H9 (cell line): ENCODE results near the gene SETD6. TPM values are rescaled to one million over a fixed set of nuclear protein-coding genes. Genes with fewer than 3 reads are reported as not detected.

Experiments used
- DNase-seq: peaks from one replicate; pipeline ENCODE4 v3.0.0-alpha.2; 2017
- H2AFZ ChIP-seq: one replicate; pipeline ENCODE4 v1.6.1; 2013; ENCODE audit warnings: mild to moderate bottlenecking, low read length, control low read depth, moderate library complexity
- H2AK5ac ChIP-seq: 2 replicates; pipeline ENCODE4 v1.6.1; 2013; ENCODE audit warnings: low read length, control low read depth, mixed read lengths; ENCODE audit not compliant: insufficient read length
- H2BK120ac ChIP-seq: one replicate; pipeline ENCODE4 v1.6.1; 2013; ENCODE audit warnings: low read depth, mild to moderate bottlenecking, low read length, control low read depth, inconsistent platforms; ENCODE audit not compliant: poor library complexity, severe bottlenecking
- H2BK12ac ChIP-seq: 2 replicates; pipeline ENCODE4 v1.6.1; 2013; ENCODE audit warnings: low read length, control low read depth, mixed read lengths, low read depth; ENCODE audit not compliant: insufficient read length
- H2BK15ac ChIP-seq: 2 replicates; pipeline ENCODE4 v1.6.1; 2013; ENCODE audit warnings: low read depth, low read length, control low read depth
- H2BK20ac ChIP-seq: one replicate; pipeline ENCODE4 v1.6.1; 2013; ENCODE audit warnings: low read depth, mild to moderate bottlenecking, low read length, control low read depth, inconsistent platforms; ENCODE audit not compliant: poor library complexity, severe bottlenecking
- H2BK5ac ChIP-seq: 2 replicates; pipeline ENCODE4 v1.6.1; 2013; ENCODE audit warnings: low read length, control low read depth, mixed read lengths; ENCODE audit not compliant: insufficient read length
- H3K14ac ChIP-seq: 2 replicates; pipeline ENCODE4 v1.6.1; 2013; ENCODE audit warnings: low read length, control low read depth; ENCODE audit not compliant: insufficient read depth
- H3K18ac ChIP-seq: 2 replicates; pipeline ENCODE4 v1.6.1; 2013; ENCODE audit warnings: low read depth, mild to moderate bottlenecking, mixed read lengths, low read length, control low read depth; ENCODE audit not compliant: insufficient read length
- H3K23ac ChIP-seq: 2 replicates; pipeline ENCODE4 v1.6.1; 2013; ENCODE audit warnings: low read length, control low read depth, mixed read lengths, low read depth; ENCODE audit not compliant: insufficient read length
- H3K23me2 ChIP-seq: 2 replicates; pipeline ENCODE4 v1.6.1; 2013; ENCODE audit warnings: low read depth, mild to moderate bottlenecking, mixed read lengths, low read length, control low read depth; ENCODE audit not compliant: insufficient read length, poor library complexity, severe bottlenecking
- H3K27ac ChIP-seq: 2 replicates; pipeline ENCODE4 v1.5.1; 2013; ENCODE audit warnings: low read length, control low read depth, mixed read lengths, low read depth; ENCODE audit not compliant: insufficient read length
- H3K27me3 ChIP-seq: 2 replicates; pipeline ENCODE4 v1.6.1; 2013; ENCODE audit warnings: low read length, control low read depth, inconsistent platforms; ENCODE audit not compliant: insufficient read depth
- H3K4ac ChIP-seq: 2 replicates; pipeline ENCODE4 v1.6.1; 2013; ENCODE audit warnings: low read depth, mild to moderate bottlenecking, control low read depth, inconsistent platforms, low read length, moderate library complexity
- H3K4me1 ChIP-seq: 2 replicates; pipeline ENCODE4 v1.6.1; 2013; ENCODE audit warnings: low read length, control low read depth, inconsistent platforms; ENCODE audit not compliant: insufficient read depth
- H3K4me2 ChIP-seq: 2 replicates; pipeline ENCODE4 v1.6.1; 2013; ENCODE audit warnings: low read length, control low read depth, mixed read lengths; ENCODE audit not compliant: insufficient read length, insufficient read depth
- H3K56ac ChIP-seq: 2 replicates; pipeline ENCODE4 v1.6.1; 2013; ENCODE audit warnings: low read depth, mild to moderate bottlenecking, mixed read lengths, low read length, control low read depth; ENCODE audit not compliant: insufficient read length
- H3K79me1 ChIP-seq: 2 replicates; pipeline ENCODE4 v1.6.1; 2013; ENCODE audit warnings: low read depth, mild to moderate bottlenecking, moderate library complexity, low read length, control low read depth, inconsistent platforms; ENCODE audit not compliant: insufficient read depth, poor library complexity, severe bottlenecking
- H3K79me2 ChIP-seq: 2 replicates; pipeline ENCODE4 v1.6.1; 2013; ENCODE audit warnings: low read length, control low read depth, inconsistent platforms; ENCODE audit not compliant: insufficient read depth
- H3K9ac ChIP-seq: 2 replicates; pipeline ENCODE4 v1.6.1; 2013; ENCODE audit warnings: low read length, control low read depth, mixed read lengths; ENCODE audit not compliant: insufficient read length; ENCODE audit errors: extremely low read depth
- H3K9me3 ChIP-seq: one replicate; pipeline ENCODE4 v1.6.1; 2013; ENCODE audit warnings: low read depth, low read length, inconsistent platforms; ENCODE audit not compliant: control insufficient read depth
- H3T11ph ChIP-seq: one replicate; pipeline ENCODE4 v1.6.1; 2013; ENCODE audit warnings: mild to moderate bottlenecking, low read length, control low read depth, inconsistent platforms
- H4K20me1 ChIP-seq: one replicate; pipeline ENCODE4 v1.6.1; 2013; ENCODE audit not compliant: control insufficient read depth, insufficient read length, insufficient read depth
- H4K5ac ChIP-seq: 2 replicates; pipeline ENCODE4 v1.6.1; 2013; ENCODE audit warnings: low read depth, mild to moderate bottlenecking, mixed read lengths, low read length, control low read depth; ENCODE audit not compliant: insufficient read length
- H4K8ac ChIP-seq: replicated peaks from 2 replicates; pipeline ENCODE4 v1.6.1; 2013; ENCODE audit warnings: low read length, control low read depth, mixed read lengths, low read depth; ENCODE audit not compliant: insufficient read length
- H4K91ac ChIP-seq: 2 replicates; pipeline ENCODE4 v1.6.1; 2013; ENCODE audit warnings: low read depth, mild to moderate bottlenecking, moderate library complexity, mixed read lengths, low read length, control low read depth; ENCODE audit not compliant: insufficient read length
- H3K27ac Mint-ChIP-seq, 3 experiments: 2 replicates in 2 of 3; 3 replicates in 1 of 3; pipeline ENCODE4 v1.8.0; 2020 to 2021; ENCODE audit warnings: mixed read lengths in 3 of 3, mild to moderate bottlenecking in 1 of 3, moderate library complexity in 1 of 3
- H3K27me3 Mint-ChIP-seq: 2 replicates; pipeline ENCODE4 v1.8.0; 2021; ENCODE audit warnings: low read depth, mild to moderate bottlenecking, moderate library complexity, mixed read lengths
- H3K36me3 Mint-ChIP-seq, 3 experiments: 2 replicates in 2 of 3; 3 replicates in 1 of 3; pipeline ENCODE4 v1.8.0; 2020 to 2021; ENCODE audit warnings: low read depth in 3 of 3, mixed read lengths in 3 of 3; ENCODE audit not compliant: insufficient read depth in 1 of 3
- H3K4me1 Mint-ChIP-seq, 2 experiments: 2 replicates each; pipeline ENCODE4 v1.8.0; 2020; ENCODE audit warnings: mixed read lengths in 2 of 2
- H3K4me3 Mint-ChIP-seq, 2 experiments: 2 replicates in 1 of 2; 3 replicates in 1 of 2; pipeline ENCODE4 v1.8.0; 2020 to 2021; ENCODE audit warnings: mild to moderate bottlenecking in 2 of 2, mixed read lengths in 2 of 2, moderate library complexity in 1 of 2
- H3K9me3 Mint-ChIP-seq, 2 experiments: 2 replicates in 1 of 2; 3 replicates in 1 of 2; pipeline ENCODE4 v1.8.0; 2020; ENCODE audit warnings: mild to moderate bottlenecking in 2 of 2, mixed read lengths in 2 of 2, moderate library complexity in 1 of 2
- CTCF ChIP-seq: fragments of 200-600 bp; sonication (generic); conservative IDR thresholded peaks from 3 replicates; pipeline ENCODE4 v1.8.0; 2021; ENCODE audit warnings: antibody characterized with exemption, mild to moderate bottlenecking
- WGBS: extraction: QIAGEN DNeasy Blood & Tissue Kit; methylation state at CpG from one replicate; pipeline ENCODE4 v1.1.7; 2013; ENCODE audit warnings: missing lambda C conversion rate, low lambda C conversion rate, mixed read lengths; ENCODE audit not compliant: insufficient read length; ENCODE audit errors: extremely low coverage; 5-methylcytosine and 5-hydroxymethylcytosine counted together
- total RNA-seq: library from RNA; stranded (reverse); gene quantifications from 2 replicates; pipeline ENCODE4 v1.2.1, GENCODE V29; 2021

Gene SETD6
- total RNA-seq, 1 experiment from 2014 or later: 55.6 TPM

- H3K4me1 Mint-ChIP-seq: peaks cover 16 to 25% of the 10 kb centered on the region in 2 experiments
- H3K27me3 ChIP-seq: no peaks in the 10 kb centered on the region
- peak overlapping the region; percentile 44 to 85 (median 77); a peak in 4 of 7 replicates for H3K27ac Mint-ChIP-seq
- no peaks in the 10 kb centered on the region for H4K20me1 ChIP-seq
- no peak overlapping the region for H3K27ac ChIP-seq
- H3K56ac ChIP-seq: no peak overlapping the region
- no peaks in the 10 kb centered on the region for H3K79me2 ChIP-seq
- H2BK5ac ChIP-seq: no peak overlapping the region
- WGBS: no CpG with 5 or more reads among the region's 17 CpGs
- no peak overlapping the region for H4K8ac ChIP-seq
- H3K18ac ChIP-seq: no peak overlapping the region
- no peak overlapping the region for H2BK12ac ChIP-seq
- H3K4me3 Mint-ChIP-seq: peak overlapping the region in 1 of 2 experiments; percentile 51; a peak in 3 of 5 replicates
- H2BK15ac ChIP-seq: no peak overlapping the region
- H2AFZ ChIP-seq: no peak overlapping the region
- no peak overlapping the region for H2AK5ac ChIP-seq
- no peaks in the 10 kb centered on the region; a peak in 2 of 5 replicates for H3K9me3 Mint-ChIP-seq
- H3K14ac ChIP-seq: no peak overlapping the region
- H3K23ac ChIP-seq: no peak overlapping the region
- H3K79me1 ChIP-seq: no peaks in the 10 kb centered on the region
- no peak overlapping the region for H3K4ac ChIP-seq
- no peak overlapping the region for H4K5ac ChIP-seq
- no peak overlapping the region for H2BK20ac ChIP-seq
- H4K91ac ChIP-seq: no peak overlapping the region
- H3K9me3 ChIP-seq: no peaks in the 10 kb centered on the region
- peak; percentile 91 for DNase-seq
- H3K4me1 ChIP-seq: 0 out of 2 replicates have a peak, but pooled peaks cover 3% of the 10 kb centered on the region
- no peak overlapping the region for H3K9ac ChIP-seq
- H3K23me2 ChIP-seq: no peaks in the 10 kb centered on the region
- H3K27me3 Mint-ChIP-seq: no peaks in the 10 kb centered on the region; the same call in 1 of the 2 replicates
- no peak overlapping the region for H2BK120ac ChIP-seq
- TF ChIP-seq CTCF: peak; percentile 90
- H3K36me3 Mint-ChIP-seq: peaks cover 10 to 43% (median 15%) of the 10 kb centered on the region in 3 experiments
- H3K4me2 ChIP-seq: no peak overlapping the region
- H3T11ph ChIP-seq: no peak overlapping the region
These were observed 3.1 kb upstream of the SETD6 start for GRCh38 chr16:58511933-58512815.
